Gastroesophageal sphincter (tissue), 3 donors: Measurements from ENCODE around the gene DIP2C.
A peak's percentile ranks its signal among the peaks of the same experiment; 100 is the strongest.

Source experiments
- EP300 ChIP-seq: sonication (generic); formaldehyde crosslinking; IDR thresholded peaks from one replicate; pipeline ENCODE4 v1.6.1; 2017; ENCODE audit warnings: antibody characterized with exemption, mild to moderate bottlenecking
- POLR2A ChIP-seq, 2 donors: fragments of 450-650 bp; IDR thresholded peaks; one replicate each; pipeline ENCODE4 v1.6.1; 2017; ENCODE audit warnings: antibody characterized with exemption in 2 of 2, mild to moderate bottlenecking in 2 of 2, moderate library complexity in 1 of 2
- POLR2AphosphoS5 ChIP-seq: sonication (generic); formaldehyde crosslinking; IDR thresholded peaks from one replicate; pipeline ENCODE4 v1.6.1; 2017; ENCODE audit warnings: antibody characterized with exemption
- TF ChIP-seq, protein P1 (sequence below), 4 experiments: fragments of 200-600 bp in 2 of 4; fragments of 450-650 bp in 2 of 4; sonication (generic) in 1 of 4; IDR thresholded peaks; one replicate each; pipeline ENCODE4 v1.5.1; 2017 to 2019; ENCODE audit warnings: antibody characterized with exemption in 4 of 4, mild to moderate bottlenecking in 2 of 4, moderate library complexity in 2 of 4

DNA sequence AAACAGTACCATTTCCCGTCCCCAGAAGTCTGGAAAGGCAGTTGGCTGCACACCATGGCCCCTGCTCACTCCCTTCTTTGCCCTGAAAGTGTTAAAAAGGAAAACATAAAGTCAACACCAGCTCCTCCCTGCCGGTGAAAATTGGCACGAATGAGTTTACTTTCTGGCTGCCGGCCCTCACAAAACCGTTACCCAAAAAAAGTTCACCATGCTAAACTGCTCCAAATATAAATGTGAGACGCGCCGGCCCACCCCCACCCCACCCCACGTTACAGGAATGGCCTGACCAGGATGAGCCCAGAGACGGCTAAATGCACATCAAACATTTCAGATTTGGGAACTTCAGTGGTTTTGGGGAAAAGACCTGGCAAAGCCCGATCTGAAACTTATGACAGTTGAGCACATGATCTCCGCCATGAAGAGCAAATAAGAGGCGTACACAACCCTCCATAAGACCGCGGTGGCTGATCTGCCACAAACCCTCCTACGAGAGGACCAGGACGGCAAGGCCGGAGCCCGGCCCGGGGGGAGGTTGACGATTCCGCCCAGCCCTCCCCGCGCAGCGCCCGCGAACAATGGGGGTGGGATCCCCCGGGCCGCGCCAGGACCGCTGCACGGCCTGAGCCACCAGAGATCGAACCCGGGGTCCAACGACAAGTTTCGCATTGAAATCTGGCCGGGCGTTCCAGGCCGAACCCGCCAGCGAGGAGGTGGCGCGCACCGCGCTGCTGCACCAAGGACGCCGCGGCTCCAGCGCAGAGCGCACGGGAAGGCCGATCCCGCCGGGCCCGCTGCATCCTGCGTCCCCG lies 952 bp downstream of the DIP2C start:
- TF ChIP-seq, protein P1, sequence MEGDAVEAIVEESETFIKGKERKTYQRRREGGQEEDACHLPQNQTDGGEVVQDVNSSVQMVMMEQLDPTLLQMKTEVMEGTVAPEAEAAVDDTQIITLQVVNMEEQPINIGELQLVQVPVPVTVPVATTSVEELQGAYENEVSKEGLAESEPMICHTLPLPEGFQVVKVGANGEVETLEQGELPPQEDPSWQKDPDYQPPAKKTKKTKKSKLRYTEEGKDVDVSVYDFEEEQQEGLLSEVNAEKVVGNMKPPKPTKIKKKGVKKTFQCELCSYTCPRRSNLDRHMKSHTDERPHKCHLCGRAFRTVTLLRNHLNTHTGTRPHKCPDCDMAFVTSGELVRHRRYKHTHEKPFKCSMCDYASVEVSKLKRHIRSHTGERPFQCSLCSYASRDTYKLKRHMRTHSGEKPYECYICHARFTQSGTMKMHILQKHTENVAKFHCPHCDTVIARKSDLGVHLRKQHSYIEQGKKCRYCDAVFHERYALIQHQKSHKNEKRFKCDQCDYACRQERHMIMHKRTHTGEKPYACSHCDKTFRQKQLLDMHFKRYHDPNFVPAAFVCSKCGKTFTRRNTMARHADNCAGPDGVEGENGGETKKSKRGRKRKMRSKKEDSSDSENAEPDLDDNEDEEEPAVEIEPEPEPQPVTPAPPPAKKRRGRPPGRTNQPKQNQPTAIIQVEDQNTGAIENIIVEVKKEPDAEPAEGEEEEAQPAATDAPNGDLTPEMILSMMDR (IDR thresholded peaks at IDR 0.05): no peak
- TF ChIP-seq POLR2A (IDR thresholded peaks at IDR 0.05) (peak; percentile 14 to 18), POLR2AphosphoS5 (no peak), EP300 (no peak)
